K562 (cell line): ENCODE results near the gene ACOT7. TPM values are rescaled to one million over a fixed set of nuclear protein-coding genes. Genes with fewer than 3 reads are reported as not detected.

Experiments
- BACH1 ChIP-seq: fragments of 200-800 bp; sonication (Bioruptor generic); IDR thresholded peaks from 2 replicates; pipeline ENCODE4 v1.6.1; 2016; ENCODE audit warnings: missing genetic modification characterization, missing compliant biosample characterization
- HNRNPLL ChIP-seq: fragments of 200-400 bp; formaldehyde crosslinking; IDR thresholded peaks from 2 replicates; pipeline ENCODE4 v1.6.1; 2017; ENCODE audit warnings: low read length, low read depth, mild to moderate bottlenecking; ENCODE audit not compliant: poor library complexity, severe bottlenecking
- SIN3B ChIP-seq: fragments of 450-650 bp; IDR thresholded peaks from 2 replicates; pipeline ENCODE4 v1.6.1; 2017; ENCODE audit warnings: low read depth, mild to moderate bottlenecking, moderate library complexity
- SRSF3 ChIP-seq: fragments of 200-400 bp; formaldehyde crosslinking; IDR thresholded peaks from 2 replicates; pipeline ENCODE4 v1.6.1; 2016; ENCODE audit warnings: mild to moderate bottlenecking, low read length, moderate library complexity; ENCODE audit not compliant: insufficient read depth
- TAF1 ChIP-seq: IDR thresholded peaks from 2 replicates; pipeline ENCODE4 v1.6.1; 2011; ENCODE audit warnings: mild to moderate bottlenecking, low read length, moderate library complexity; ENCODE audit not compliant: insufficient read depth, control insufficient read depth, severe bottlenecking; ENCODE audit errors: extremely low read depth
- TBP ChIP-seq: optimal IDR thresholded peaks from 2 replicates; pipeline ENCODE3; 2011; ENCODE audit warnings: low read depth, low read length, improper control_type of control experiment
- ZBTB40 ChIP-seq, 2 experiments: fragments of 450-650 bp in 1 of 2; sonication (generic) in 1 of 2; formaldehyde crosslinking in 1 of 2; IDR thresholded peaks; 2 replicates each; pipeline versions ENCODE4 v1.7.1 to v1.9.0; 2016 to 2022; ENCODE audit warnings: inconsistent platforms in 1 of 2, mild to moderate bottlenecking in 1 of 2, missing genetic modification reagents in 1 of 2
- ZBTB7A ChIP-seq: IDR thresholded peaks from 2 replicates; pipeline ENCODE4 v1.6.1; 2011; ENCODE audit warnings: low read depth, mild to moderate bottlenecking, low read length, moderate library complexity, borderline replicate concordance; ENCODE audit not compliant: control insufficient read depth
- ZNF785 ChIP-seq: fragments of 250-450 bp; sonication (Bioruptor Pico); IDR thresholded peaks from 2 replicates; pipeline ENCODE4 v1.4.0; 2020; ENCODE audit warnings: mild to moderate bottlenecking
- ZNF830 ChIP-seq: fragments of 250-450 bp; sonication (Bioruptor Pico); IDR thresholded peaks from 2 replicates; pipeline ENCODE4 v1.5.0; 2021; ENCODE audit warnings: mild to moderate bottlenecking
- polyA plus RNA-seq, 8 experiments: library from polyadenylated mRNA; depleted of rRNA in 4 of 8; stranded (reverse) in 5 of 8; unstranded in 3 of 8; fragments of >200 nt; fragmentation: Nextera tagmentation in 2 of 8; fragmentation: Illumina TruSeq in 1 of 8; extraction: Ambion mirVana in 2 of 8; extraction: Trizol in 1 of 8; gene quantifications; 2 replicates each; pipeline versions ENCODE4 v1.2.1 to v1.2.3, GENCODE V29; 2011 to 2014; ENCODE audit warnings: inconsistent platforms in 1 of 8, missing spikeins in 1 of 8
- total RNA-seq, 7 experiments: library from RNA; depleted of rRNA in 6 of 7; stranded (reverse); fragments of >200 nt in 6 of 7; fragmentation: Illumina TruSeq in 2 of 7; extraction: Trizol in 2 of 7; gene quantifications; 2 replicates each; pipeline versions ENCODE4 v1.2.1 to v1.2.3, GENCODE V29; 2011 to 2021; ENCODE audit warnings: low replicate concordance in 1 of 7

ACOT7 gene
- total and polyA plus RNA-seq, 9 of the 15 experiments (the other 6 are each of a cell fraction or from before 2014, with no cell fraction given), result 7.0 to 92.6 (median 37.2) TPM

GRCh38 chr1:6440198-6441126, 46.9 kb upstream of the ACOT7 start (continued):
- TF ChIP-seq ZBTB40 (IDR thresholded peaks at IDR 0.05) (no peak), ZBTB40 (CRISPR knock-in tag; IDR thresholded peaks at IDR 0.05) (no peak), SRSF3 (no peak), TBP (no peak), ZBTB7A (peak; percentile 82), ZNF785 (no peak), BACH1 (no peak), ZNF830 (CRISPR knock-in tag) (no peak), SIN3B (no peak), TAF1 (no peak), HNRNPLL (no peak)
